Sigmoid colon (tissue), 4 donors: Measurements from ENCODE around the gene MLIP.

Experiments
- EP300 ChIP-seq, 4 donors: sonication (generic); formaldehyde crosslinking; IDR thresholded peaks; one replicate each; pipeline ENCODE4 v1.6.1; 2017; ENCODE audit warnings: antibody characterized with exemption in 4 of 4
- POLR2A ChIP-seq, 2 donors: fragments of 450-650 bp; IDR thresholded peaks; one replicate each; pipeline ENCODE4 v1.6.1; 2016; ENCODE audit warnings: antibody characterized with exemption in 2 of 2, mild to moderate bottlenecking in 2 of 2, moderate library complexity in 2 of 2
- POLR2AphosphoS5 ChIP-seq, 4 donors: sonication (generic); formaldehyde crosslinking; IDR thresholded peaks; one replicate each; pipeline ENCODE4 v1.6.1; 2017; ENCODE audit warnings: antibody characterized with exemption in 4 of 4
- TF ChIP-seq, protein P1 (sequence below), 4 experiments: fragments of 450-650 bp in 3 of 4; fragments of 200-600 bp in 1 of 4; IDR thresholded peaks; one replicate each; pipeline ENCODE4 v1.5.1; 2016 to 2019; ENCODE audit warnings: antibody characterized with exemption in 4 of 4, mild to moderate bottlenecking in 3 of 4, moderate library complexity in 2 of 4

DNA sequence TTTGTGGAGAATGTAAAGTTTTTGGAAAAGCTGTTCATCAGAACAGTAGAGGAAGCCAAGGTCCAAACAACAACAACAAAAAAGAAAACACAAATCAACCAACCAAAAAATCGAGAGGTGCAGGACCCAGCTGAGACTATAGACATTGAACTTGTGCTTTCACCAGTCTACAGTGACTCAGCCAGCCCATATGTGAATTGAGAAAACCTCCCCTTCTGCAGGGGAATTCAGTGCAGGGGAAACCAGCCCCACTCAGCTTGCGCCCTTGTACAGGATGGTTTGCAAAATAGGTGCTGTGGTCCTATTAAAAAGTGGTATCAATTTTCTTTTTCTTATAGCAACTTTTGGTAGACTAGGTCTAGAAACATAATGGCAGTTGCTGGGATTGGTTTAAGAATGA is 21.3 kb downstream of the MLIP start:
- TF ChIP-seq, protein P1, sequence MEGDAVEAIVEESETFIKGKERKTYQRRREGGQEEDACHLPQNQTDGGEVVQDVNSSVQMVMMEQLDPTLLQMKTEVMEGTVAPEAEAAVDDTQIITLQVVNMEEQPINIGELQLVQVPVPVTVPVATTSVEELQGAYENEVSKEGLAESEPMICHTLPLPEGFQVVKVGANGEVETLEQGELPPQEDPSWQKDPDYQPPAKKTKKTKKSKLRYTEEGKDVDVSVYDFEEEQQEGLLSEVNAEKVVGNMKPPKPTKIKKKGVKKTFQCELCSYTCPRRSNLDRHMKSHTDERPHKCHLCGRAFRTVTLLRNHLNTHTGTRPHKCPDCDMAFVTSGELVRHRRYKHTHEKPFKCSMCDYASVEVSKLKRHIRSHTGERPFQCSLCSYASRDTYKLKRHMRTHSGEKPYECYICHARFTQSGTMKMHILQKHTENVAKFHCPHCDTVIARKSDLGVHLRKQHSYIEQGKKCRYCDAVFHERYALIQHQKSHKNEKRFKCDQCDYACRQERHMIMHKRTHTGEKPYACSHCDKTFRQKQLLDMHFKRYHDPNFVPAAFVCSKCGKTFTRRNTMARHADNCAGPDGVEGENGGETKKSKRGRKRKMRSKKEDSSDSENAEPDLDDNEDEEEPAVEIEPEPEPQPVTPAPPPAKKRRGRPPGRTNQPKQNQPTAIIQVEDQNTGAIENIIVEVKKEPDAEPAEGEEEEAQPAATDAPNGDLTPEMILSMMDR (IDR thresholded peaks at IDR 0.05), result no peak
- TF ChIP-seq EP300 (IDR thresholded peaks at IDR 0.05), result no peak
- no peak for TF ChIP-seq POLR2AphosphoS5 (IDR thresholded peaks at IDR 0.05)
- no peak for TF ChIP-seq POLR2A (IDR thresholded peaks at IDR 0.05)
